GM12878 (cell line): ENCODE data around the gene UGT1A8.

Experiments
- CBX5 ChIP-seq: sonication (generic); IDR thresholded peaks from 2 replicates; pipeline ENCODE4 v1.6.1; 2016; ENCODE audit warnings: low read depth, moderate library complexity, mild to moderate bottlenecking, inconsistent platforms
- CTCF ChIP-seq, 3 experiments: IDR thresholded peaks in 2 of 3; conservative IDR thresholded peaks in 1 of 3; 2 replicates each; pipeline ENCODE4 v1.5.1; 2011; ENCODE audit warnings: low read depth in 3 of 3, low read length in 3 of 3, mild to moderate bottlenecking in 3 of 3, control low read depth in 2 of 3, moderate library complexity in 2 of 3, inconsistent platforms in 1 of 3, mixed read lengths in 1 of 3; ENCODE audit not compliant: control insufficient read depth in 2 of 3, insufficient read depth in 1 of 3; ENCODE audit errors: extremely low read depth in 1 of 3
- EP300 ChIP-seq, 2 experiments: fragments of 150-350 bp in 1 of 2; IDR thresholded peaks; 2 replicates each; pipeline ENCODE4 v1.6.1; 2011 to 2012; ENCODE audit warnings: low read depth in 2 of 2, low read length in 2 of 2, borderline replicate concordance in 1 of 2, improper control_type of control experiment in 1 of 2, inconsistent platforms in 1 of 2; ENCODE audit not compliant: control insufficient read depth in 1 of 2
- HCFC1 ChIP-seq: fragments of 150-350 bp; IDR thresholded peaks from 2 replicates; pipeline ENCODE4 v1.6.1; 2014; ENCODE audit warnings: low read length
- MAX ChIP-seq: IDR thresholded peaks from 2 replicates; pipeline ENCODE4 v1.6.1; 2012; ENCODE audit warnings: low read depth, low read length, improper control_type of control experiment
- MYB ChIP-seq: fragments of 150-350 bp; IDR thresholded peaks from 2 replicates; pipeline ENCODE4 v1.6.1; 2014; ENCODE audit warnings: mild to moderate bottlenecking, low read depth, low read length, borderline replicate concordance
- PRDM15 ChIP-seq: fragments of 450-650 bp; formaldehyde crosslinking; IDR thresholded peaks from 2 replicates; pipeline ENCODE4 v1.4.0; 2020; ENCODE audit warnings: mild to moderate bottlenecking, moderate library complexity
- SIN3A ChIP-seq: IDR thresholded peaks from 2 replicates; pipeline ENCODE4 v1.6.1; 2012; ENCODE audit warnings: low read depth, low read length, improper control_type of control experiment
- SREBF2 ChIP-seq: IDR thresholded peaks from 2 replicates; pipeline ENCODE4 v1.6.1; 2012; ENCODE audit warnings: mild to moderate bottlenecking, low read length

- TF ChIP-seq EP300 (IDR thresholded peaks at IDR 0.05; ENCODE audit: borderline replicate concordance in 1 of 2, control insufficient read depth in 1 of 2, low read depth in 2 of 2, low read length in 2 of 2): no peak
- no peak for TF ChIP-seq CTCF (IDR thresholded peaks at IDR 0.05 in 2 of 3, conservative IDR thresholded peaks at IDR 0.05 in 1 of 3; ENCODE audit: control insufficient read depth in 2 of 3, extremely low read depth in 1 of 3, insufficient read depth in 1 of 3, low read depth in 3 of 3, low read length in 3 of 3)
- TF ChIP-seq SIN3A: no peak
- no peak for TF ChIP-seq MAX
- TF ChIP-seq MYB: no peak
- no peak for TF ChIP-seq CBX5
- TF ChIP-seq PRDM15 (CRISPR knock-in tag): no peak
- TF ChIP-seq SREBF2: no peak
- TF ChIP-seq HCFC1: no peak
Measured at GRCh38 chr2:233656443-233656842, 39.0 kb downstream of the UGT1A8 start.
